ENCODE data around the gene URGCP.
"Not testable (repeated sequence)": the region's sequence is repeated elsewhere in the genome, so short reads cannot be mapped to it uniquely, and the experiment has no call there.

The URGCP gene

GRCh38 chr7:43834463-43835251 is 71.7 kb downstream of the URGCP start:
- DNase-seq (ENCODE audit: low read depth in 2 of 3, low spot score in 2 of 3) = peak in 2 of 3 experiments; percentile 6 to 14

DNA sequence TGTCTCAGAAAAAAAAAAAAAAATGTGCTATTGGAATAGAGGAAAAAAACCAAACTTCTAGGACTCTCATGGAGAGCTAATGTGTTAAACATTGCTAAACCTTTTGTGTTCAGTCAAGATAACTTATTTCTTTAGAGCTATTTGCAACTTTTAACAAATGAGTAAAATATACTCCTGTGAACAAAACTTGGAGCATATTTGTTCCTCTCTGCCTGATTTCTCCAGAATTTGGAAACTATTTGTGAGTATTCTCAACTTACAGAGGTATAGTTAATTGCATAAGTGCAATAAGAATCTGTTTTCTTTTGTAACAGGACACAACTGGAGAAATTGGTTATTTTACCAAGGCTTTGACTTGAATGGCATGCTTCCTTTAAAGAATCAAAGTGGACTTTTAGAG is 75.5 kb downstream of the URGCP start:
- not testable (repeated sequence) for DNase-seq (ENCODE audit: low read depth in 2 of 3, low spot score in 2 of 3)

Measured in activated CD8-positive, alpha-beta memory T cell treated with anti-CD3 and anti-CD28 coated beads for 48 hours (primary cell).